K562 (cell line): ENCODE data around the gene RUSC1. TPM values are rescaled to one million over a fixed set of nuclear protein-coding genes. Genes with fewer than 3 reads are reported as not detected.
A peak's percentile ranks its signal among the peaks of the same experiment; 100 is the strongest.

Experiments
- ATAC-seq: fragments of 200-7000 bp; cut with Tn5 transposase; 3 replicates; pipeline ENCODE4 v1.9.1; 2020; ENCODE audit warnings: moderate library complexity
- BruUV-seq: library from RNA; stranded (reverse); fragments of 400-500 nt; replicated peaks from 2 replicates; lab custom pipeline; 2021; lab: Mats Ljungman, UMichigan
- CTCF ChIA-PET: fragments of 300-600 bp; formaldehyde crosslinking; extraction: SDS; loops from one replicate; lab custom pipeline; 2021; ENCODE audit warnings: low intra/inter-chr PET ratio; lab: Yijun Ruan, JAX
- POLR2A ChIA-PET: fragments of 300-600, 350-650 bp; sonication (Branson Sonifier 250); formaldehyde crosslinking; extraction: SDS; loops from one replicate; lab custom pipeline; 2021; ENCODE audit warnings: antibody characterized with exemption, inconsistent platforms; lab: Yijun Ruan, JAX
- DNase-seq, 4 experiments: peaks; one replicate each; pipeline versions ENCODE4 v3.0.0 to v3.0.0-alpha.2; 2011 to 2018; ENCODE audit warnings: low spot score in 3 of 4, mixed read lengths in 3 of 4; ENCODE audit errors: extremely low read depth in 1 of 4
- FAIRE-seq: peaks from 2 replicates; lab custom pipeline; 2011; peaks lifted over from hg19 to GRCh38; lab: Jason Lieb, UNC
- H2AFZ ChIP-seq: 2 replicates; pipeline ENCODE4 v1.6.0; 2011; ENCODE audit warnings: low read depth, low read length, control low read depth, inconsistent platforms
- H3K27ac ChIP-seq: fragments of 200-600 bp; 3 replicates; pipeline ENCODE4 v1.8.0; 2011; ENCODE audit warnings: low read depth, mild to moderate bottlenecking, control low read depth, inconsistent platforms, low read length, moderate library complexity, mixed read lengths; ENCODE audit errors: extremely low read depth
- H3K27me3 ChIP-seq, 2 experiments: fragments of 300-600 bp in 1 of 2; 2 replicates in 1 of 2; 3 replicates in 1 of 2; pipeline versions ENCODE4 v1.6.0 to v1.8.0; 2011; ENCODE audit warnings: inconsistent platforms in 2 of 2, low read length in 2 of 2, mild to moderate bottlenecking in 1 of 2, mixed read lengths in 1 of 2, moderate library complexity in 1 of 2; ENCODE audit not compliant: control insufficient read depth in 2 of 2, insufficient read depth in 2 of 2
- H3K36me3 ChIP-seq: fragments of 300-600 bp; 3 replicates; pipeline ENCODE4 v1.8.0; 2011; ENCODE audit warnings: mild to moderate bottlenecking, low read length, inconsistent platforms; ENCODE audit not compliant: control insufficient read depth, insufficient read depth
- H3K4me1 ChIP-seq, 2 experiments: fragments of 200-600 bp in 1 of 2; replicated peaks in 1 of 2; 2 replicates in 1 of 2; 3 replicates in 1 of 2; pipeline versions ENCODE4 v1.5.1 to v1.8.0; 2011; ENCODE audit warnings: inconsistent platforms in 2 of 2, low read length in 2 of 2, mild to moderate bottlenecking in 1 of 2, mixed read lengths in 1 of 2, moderate library complexity in 1 of 2; ENCODE audit not compliant: control insufficient read depth in 2 of 2, insufficient read depth in 2 of 2
- H3K4me2 ChIP-seq: 2 replicates; pipeline ENCODE4 v1.6.1; 2011; ENCODE audit warnings: low read length, control low read depth, inconsistent platforms, mixed read lengths; ENCODE audit not compliant: insufficient read depth
- H3K4me3 ChIP-seq: fragments of 200-600 bp; sonication (generic), shearing (Covaris generic); 2 replicates; pipeline ENCODE4 v1.5.1; 2016; ENCODE audit warnings: control low read depth, inconsistent platforms
- H3K79me2 ChIP-seq: fragments of 200-600 bp; 3 replicates; pipeline ENCODE4 v1.8.0; 2011; ENCODE audit warnings: low read length, inconsistent platforms; ENCODE audit not compliant: control insufficient read depth, insufficient read depth
- H3K9ac ChIP-seq, 2 experiments: 2 replicates each; pipeline versions ENCODE4 v1.6.0 to v1.6.1; 2011; ENCODE audit warnings: low read depth in 2 of 2, low read length in 2 of 2, control low read depth in 1 of 2, inconsistent platforms in 1 of 2, mild to moderate bottlenecking in 1 of 2, mixed read lengths in 1 of 2; ENCODE audit not compliant: insufficient read depth in 1 of 2
- H3K9me1 ChIP-seq: one replicate; pipeline ENCODE4 v1.6.0; 2011; ENCODE audit warnings: inconsistent platforms, mild to moderate bottlenecking, low read length, moderate library complexity; ENCODE audit not compliant: control insufficient read depth, insufficient read depth
- H3K9me3 ChIP-seq: replicated peaks from 2 replicates; pipeline ENCODE4 v1.5.1; 2011; ENCODE audit warnings: low read depth, low read length, inconsistent platforms; ENCODE audit not compliant: control insufficient read depth, insufficient read depth
- H4K20me1 ChIP-seq: replicated peaks from 2 replicates; pipeline ENCODE4 v1.6.1; 2011; ENCODE audit warnings: low read length, inconsistent platforms, mixed read lengths; ENCODE audit not compliant: control insufficient read depth, insufficient read depth
- BRD9 ChIP-seq: fragments of 450-650 bp; IDR thresholded peaks from 2 replicates; pipeline ENCODE4 v1.6.1; 2018; ENCODE audit warnings: low read depth; ENCODE audit not compliant: partially characterized antibody
- E2F3 ChIP-seq: fragments of 250-450 bp; sonication (Bioruptor Pico); IDR thresholded peaks from 2 replicates; pipeline ENCODE4 v1.4.0; 2020; ENCODE audit warnings: mild to moderate bottlenecking
- E2F6 ChIP-seq, 2 experiments: IDR thresholded peaks; 2 replicates each; pipeline ENCODE4 v1.6.1; 2011; ENCODE audit warnings: borderline replicate concordance in 1 of 2, control low read depth in 1 of 2, low read depth in 1 of 2, low read length in 1 of 2, mild to moderate bottlenecking in 1 of 2, mixed read lengths in 1 of 2, moderate library complexity in 1 of 2; ENCODE audit not compliant: insufficient read depth in 1 of 2, insufficient read length in 1 of 2, poor library complexity in 1 of 2, severe bottlenecking in 1 of 2; ENCODE audit errors: extremely low read depth in 1 of 2
- EWSR1 ChIP-seq: fragments of 450-650 bp; IDR thresholded peaks from 2 replicates; pipeline ENCODE4 v1.6.1; 2018; ENCODE audit warnings: borderline replicate concordance, mild to moderate bottlenecking, low read depth, moderate library complexity; ENCODE audit not compliant: partially characterized antibody
- HMGXB4 ChIP-seq: sonication (generic); formaldehyde crosslinking; IDR thresholded peaks from 2 replicates; pipeline ENCODE4 v1.8.1; 2023; ENCODE audit warnings: mild to moderate bottlenecking, missing genetic modification reagents
- HOXB6 ChIP-seq: fragments of 250-450 bp; sonication (Bioruptor Pico); IDR thresholded peaks from 2 replicates; pipeline ENCODE4 v1.5.1; 2022; ENCODE audit warnings: mild to moderate bottlenecking, borderline replicate concordance
- KAT7 ChIP-seq: sonication (generic); formaldehyde crosslinking; IDR thresholded peaks from 2 replicates; pipeline ENCODE4 v1.8.0; 2022; ENCODE audit warnings: missing genetic modification reagents, mild to moderate bottlenecking, borderline replicate concordance
- KLF16 ChIP-seq: IDR thresholded peaks from 2 replicates; pipeline ENCODE4 v1.6.1; 2016; ENCODE audit warnings: antibody characterized with exemption
- PCBP1 ChIP-seq: fragments of 200-400 bp; formaldehyde crosslinking; IDR thresholded peaks from 2 replicates; pipeline ENCODE4 v1.6.1; 2018; ENCODE audit warnings: mild to moderate bottlenecking, low read depth, low read length; ENCODE audit not compliant: poor library complexity, severe bottlenecking
- PHF21A ChIP-seq: fragments of 450-650 bp; IDR thresholded peaks from 2 replicates; pipeline ENCODE4 v1.6.1; 2017; ENCODE audit warnings: low read depth, borderline replicate concordance
- RBM22 ChIP-seq: fragments of 200-400 bp; formaldehyde crosslinking; IDR thresholded peaks from 2 replicates; pipeline ENCODE4 v1.6.1; 2018; ENCODE audit warnings: low read length, low read depth; ENCODE audit not compliant: poor library complexity, severe bottlenecking
- ZBTB7A ChIP-seq: IDR thresholded peaks from 2 replicates; pipeline ENCODE4 v1.6.1; 2011; ENCODE audit warnings: low read depth, mild to moderate bottlenecking, low read length, moderate library complexity, borderline replicate concordance; ENCODE audit not compliant: control insufficient read depth
- ZKSCAN1 ChIP-seq: fragments of 150-350 bp; IDR thresholded peaks from 2 replicates; pipeline ENCODE4 v1.6.1; 2016; ENCODE audit warnings: low read depth, low read length
- ZNF277 ChIP-seq: fragments of 250-450 bp; sonication (Bioruptor Pico); IDR thresholded peaks from 2 replicates; pipeline ENCODE4 v1.8.0; 2022; ENCODE audit warnings: inconsistent platforms, mild to moderate bottlenecking, moderate library complexity, borderline replicate concordance
- ZZZ3 ChIP-seq: fragments of 450-650 bp; IDR thresholded peaks from 2 replicates; pipeline ENCODE4 v1.6.1; 2016; ENCODE audit warnings: antibody characterized with exemption, mild to moderate bottlenecking, moderate library complexity
- WGBS: fragments of 100-300 bp; shearing (Covaris generic); methylation state at CpG from one replicate; pipeline ENCODE4 v1.1.6; 2016; ENCODE audit warnings: low coverage, mixed read lengths; ENCODE audit not compliant: insufficient coverage; ENCODE audit errors: missing lambda C conversion rate; 5-methylcytosine and 5-hydroxymethylcytosine counted together
- in situ Hi-C: fragments of 300-500 bp; cut with MboI; formaldehyde crosslinking; loops from 4 replicates; pipeline ENCODE4 v1.15.0; 2018; ENCODE audit warnings: inconsistent platforms, mixed read lengths
- intact Hi-C: fragments of 100-400 bp; cut with micrococcal nuclease; formaldehyde crosslinking; loops from 2 replicates; pipeline ENCODE4 v1.14.2; 2022
- polyA plus RNA-seq, 8 experiments: library from polyadenylated mRNA; depleted of rRNA in 4 of 8; stranded (reverse) in 5 of 8; unstranded in 3 of 8; fragments of >200 nt; fragmentation: Nextera tagmentation in 2 of 8; fragmentation: Illumina TruSeq in 1 of 8; extraction: Ambion mirVana in 2 of 8; extraction: Trizol in 1 of 8; gene quantifications; 2 replicates each; pipeline versions ENCODE4 v1.2.1 to v1.2.3, GENCODE V29; 2011 to 2014; ENCODE audit warnings: inconsistent platforms in 1 of 8, missing spikeins in 1 of 8
- total RNA-seq, 7 experiments: library from RNA; depleted of rRNA in 6 of 7; stranded (reverse); fragments of >200 nt in 6 of 7; fragmentation: Illumina TruSeq in 2 of 7; extraction: Trizol in 2 of 7; gene quantifications; 2 replicates each; pipeline versions ENCODE4 v1.2.1 to v1.2.3, GENCODE V29; 2011 to 2021; ENCODE audit warnings: low replicate concordance in 1 of 7

Gene RUSC1
- total and polyA plus RNA-seq, 9 of the 15 experiments (the other 6 are each of a cell fraction or from before 2014, with no cell fraction given) = 5.7 to 68.3 (median 33.6) TPM

- in situ Hi-C loops = loop anchor here (25.0 kb wide), 1 partner anchor 1414 kb away; the partner anchor contains the start of genes ISG20L2, METTL25B and MRPL24
- H3K4me1 ChIP-seq = peaks cover 17 to 67% of the 10 kb centered on the region in 2 experiments; a peak in 4 of 5 replicates
- peak overlapping the region; percentile 60 for H3K4me3 ChIP-seq
- peaks cover 14% of the 10 kb centered on the region for H4K20me1 ChIP-seq
- BruUV-seq = no TSS peak
- H3K4me2 ChIP-seq = peak overlapping the region; percentile 93
- ChIA-PET POLR2A (interaction anchor here (0.6 to 5.7 kb wide), 11 partner anchors 16 to 697 kb away, joined by 3 to 30 read pairs (median 4); partner anchors contain the start of genes ASH1L, CLK2 and SCAMP3), CTCF (interaction anchor here (0.6 to 5.0 kb wide), 5 partner anchors 46 to 844 kb away, joined by 3 to 38 read pairs (median 4); partner anchors contain the start of gene HCN3)
- no peak for FAIRE-seq
- peaks cover 53% of the 10 kb centered on the region for H3K36me3 ChIP-seq
- H3K79me2 ChIP-seq = peaks cover 19% of the 10 kb centered on the region
- peak overlapping the region; percentile 68 for H3K27ac ChIP-seq
- peak; percentile 75 for ATAC-seq
- peak overlapping the region; percentile 80 for H2AFZ ChIP-seq
- WGBS = 1% methylated on average over 33 of the region's 58 CpGs
- DNase-seq = peak; percentile 74 to 92 (median 82)
- peak overlapping the region; percentile 65 to 95 for H3K9ac ChIP-seq
- H3K27me3 ChIP-seq = no peaks in the 10 kb centered on the region
- no peaks in the 10 kb centered on the region for H3K9me3 ChIP-seq
- intact Hi-C loops = loop anchor here (1.0 to 10.0 kb wide), 5 partner anchors 14 to 272 kb away; partner anchors contain the start of genes FDPS, HCN3 and THBS3
- peaks cover 4% of the 10 kb centered on the region for H3K9me1 ChIP-seq
- TF ChIP-seq E2F6 (IDR thresholded peaks at IDR 0.05; ENCODE audit: borderline replicate concordance in 1 of 2, extremely low read depth in 1 of 2, insufficient read depth in 1 of 2, insufficient read length in 1 of 2, low read depth in 1 of 2, low read length in 1 of 2, poor library complexity in 1 of 2, severe bottlenecking in 1 of 2) (peak; percentile 45 to 48), ZKSCAN1 (0 out of 2 replicates have a peak, but pooled peaks have one; percentile 38), KAT7 (CRISPR knock-in tag) (0 out of 2 replicates have a peak, but pooled peaks have one; percentile 23), ZNF277 (no peak), EWSR1 (no peak), HOXB6 (CRISPR knock-in tag) (no peak), ZBTB7A (peak; percentile 78; the same call in 1 of the 2 replicates), HMGXB4 (CRISPR knock-in tag) (peak; percentile 62), PHF21A (0 out of 2 replicates have a peak, but pooled peaks have one; percentile 9), RBM22 (peak; percentile 64), PCBP1 (peak; percentile 31), BRD9 (peak; percentile 76), E2F3 (CRISPR knock-in tag) (0 out of 2 replicates have a peak, but pooled peaks have one; percentile 23), KLF16 (peak; percentile 81), ZZZ3 (no peak)
Measured at GRCh38 chr1:155322953-155323728, 2.4 kb downstream of the RUSC1 start.
